Common myeloid progenitor, CD34-positive (primary cell): ENCODE measurements around the gene KHDRBS1.
A peak's percentile ranks its signal among the peaks of the same experiment; 100 is the strongest.
"Not testable (repeated sequence)": the region's sequence is repeated elsewhere in the genome, so short reads cannot be mapped to it uniquely, and the experiment has no call there.

Experiments used
- CTCF ChIA-PET: fragments of 350-600 bp; sonication (Branson Sonifier 250); formaldehyde crosslinking; loops from one replicate; lab custom pipeline; 2021; ENCODE audit warnings: antibody characterized with exemption; lab: Charles Lee
- POLR2A ChIA-PET: fragments of 350-600 bp; sonication (Branson Sonifier 250); formaldehyde crosslinking; loops from one replicate; lab custom pipeline; 2021; ENCODE audit warnings: antibody characterized with exemption; lab: Charles Lee
- DNase-seq, 3 donors: peaks; one replicate each; pipeline versions ENCODE4 v3.0.0 to v3.0.0-alpha.2; 2013
- H3K27ac ChIP-seq, 2 experiments: 1 replicate in 1 of 2; 2 replicates in 1 of 2; pipeline ENCODE4 v1.7.0; 2013; ENCODE audit warnings: inconsistent platforms in 2 of 2, low read length in 2 of 2, mild to moderate bottlenecking in 2 of 2, low read depth in 1 of 2, moderate library complexity in 1 of 2; ENCODE audit not compliant: severe bottlenecking in 2 of 2, insufficient read depth in 1 of 2, poor library complexity in 1 of 2
- H3K27me3 ChIP-seq, 5 experiments: replicated peaks in 2 of 5; 1 replicate in 3 of 5; 2 replicates in 2 of 5; pipeline versions ENCODE4 v1.6.1 to v1.7.0; 2013; ENCODE audit warnings: low read length in 4 of 5, mild to moderate bottlenecking in 2 of 5, moderate library complexity in 2 of 5, inconsistent platforms in 1 of 5; ENCODE audit not compliant: insufficient read depth in 5 of 5, control insufficient read depth in 4 of 5
- H3K36me3 ChIP-seq, 4 experiments: 1 replicate in 2 of 4; 2 replicates in 2 of 4; pipeline versions ENCODE4 v1.6.1 to v1.7.0; 2013; ENCODE audit warnings: low read length in 3 of 4, control low read depth in 1 of 4, mild to moderate bottlenecking in 1 of 4; ENCODE audit not compliant: control insufficient read depth in 4 of 4, insufficient read depth in 4 of 4
- H3K4me1 ChIP-seq, 4 experiments: 1 replicate in 3 of 4; 2 replicates in 1 of 4; pipeline versions ENCODE4 v1.6.1 to v1.7.1; 2013; ENCODE audit warnings: low read length in 3 of 4, mild to moderate bottlenecking in 3 of 4, control low read depth in 1 of 4, inconsistent platforms in 1 of 4, moderate library complexity in 1 of 4; ENCODE audit not compliant: control insufficient read depth in 4 of 4, insufficient read depth in 4 of 4; ENCODE audit errors: control extremely low read depth in 1 of 4
- H3K4me3 ChIP-seq, 7 experiments: 1 replicate in 4 of 7; 2 replicates in 3 of 7; pipeline versions ENCODE4 v1.5.1 to v1.7.0; 2013; ENCODE audit warnings: mild to moderate bottlenecking in 7 of 7, low read length in 6 of 7, moderate library complexity in 6 of 7, inconsistent platforms in 2 of 7, low read depth in 2 of 7, control low read depth in 1 of 7; ENCODE audit not compliant: insufficient read depth in 4 of 7, control insufficient read depth in 1 of 7; ENCODE audit errors: extremely low read depth in 1 of 7
- H3K9me3 ChIP-seq, 5 experiments: 1 replicate in 4 of 5; 2 replicates in 1 of 5; pipeline versions ENCODE4 v1.6.1 to v1.7.1; 2013; ENCODE audit warnings: low read length in 4 of 5, mild to moderate bottlenecking in 2 of 5, inconsistent platforms in 1 of 5, low read depth in 1 of 5, moderate library complexity in 1 of 5; ENCODE audit not compliant: control insufficient read depth in 4 of 5, insufficient read depth in 2 of 5; ENCODE audit errors: control extremely low read depth in 1 of 5
- WGBS: methylation state at CpG from one replicate; pipeline ENCODE4 v1.1.5; 2013; ENCODE audit not compliant: insufficient coverage; 5-methylcytosine and 5-hydroxymethylcytosine counted together

KHDRBS1 gene

GRCh38 chr1:32065613-32066488, 52.2 kb downstream of the KHDRBS1 start:
- H3K27me3 ChIP-seq, H3K9me3 ChIP-seq, H3K27ac ChIP-seq: not testable (repeated sequence)
- WGBS, result 55% methylated on average over 11 of the region's 21 CpGs
- peak in 1 of 3 donors; percentile 19 for DNase-seq
- Histone ChIP-seq H3K4me3 (peak overlapping the region in 3 of 7 experiments; percentile 1 to 52 (median 14)), H3K36me3 (peaks cover under 1 to 19% (median 8%) of the 10 kb centered on the region in 4 experiments), H3K4me1 (peaks cover 6 to 38% (median 27%) of the 10 kb centered on the region in 4 experiments)
- ChIA-PET CTCF (interaction anchor here (1.2 kb wide), 1 partner anchor 357 kb away, joined by 3 read pairs; no protein-coding TSS in a partner anchor), POLR2A (interaction anchor here (0.6 to 0.8 kb wide), 7 partner anchors 10 to 404 kb away, joined by 3 to 5 read pairs (median 3); no protein-coding TSS in a partner anchor)

DNA sequence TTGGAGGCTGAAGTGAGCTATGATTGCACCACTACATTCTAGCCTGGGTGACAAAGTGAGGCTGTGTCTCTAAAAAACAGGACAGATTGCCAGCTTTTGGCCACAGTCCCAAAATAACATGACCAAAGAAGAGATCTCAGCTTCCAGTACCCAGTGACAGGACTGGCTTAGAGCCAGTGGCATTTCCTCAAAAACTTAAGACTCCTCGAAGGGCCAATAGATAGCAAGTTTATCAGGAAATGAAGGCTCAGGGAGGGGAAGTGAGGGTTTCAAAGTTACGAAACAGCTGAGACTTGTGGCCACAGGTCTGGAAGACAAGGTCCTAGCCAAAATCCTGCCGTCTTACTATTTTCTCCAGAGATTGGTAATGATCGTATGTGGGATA, 52.8 kb downstream of the KHDRBS1 start:
- no peak overlapping the region for H3K27ac ChIP-seq
- peak overlapping the region in 2 of 7 experiments; percentile 1 to 52 for H3K4me3 ChIP-seq
- H3K4me1 ChIP-seq, result peaks cover 6 to 39% (median 28%) of the 10 kb centered on the region in 4 experiments
- H3K27me3 ChIP-seq, result no peaks in the 10 kb centered on the region
- ChIA-PET CTCF (interaction anchor here (1.2 kb wide), 1 partner anchor 358 kb away, joined by 3 read pairs; no protein-coding TSS in a partner anchor), POLR2A (interaction anchor here (0.6 to 0.8 kb wide), 4 partner anchors 11 to 380 kb away, joined by 3 to 4 read pairs (median 3); no protein-coding TSS in a partner anchor)
- peak; percentile 96 to 98 (median 98) for DNase-seq
- no peaks in the 10 kb centered on the region for H3K9me3 ChIP-seq
- peaks cover 0 to 13% (median 2%) of the 10 kb centered on the region in 4 experiments for H3K36me3 ChIP-seq
- WGBS, result 0% methylated on average over 1 of the region's 4 CpGs

DNA sequence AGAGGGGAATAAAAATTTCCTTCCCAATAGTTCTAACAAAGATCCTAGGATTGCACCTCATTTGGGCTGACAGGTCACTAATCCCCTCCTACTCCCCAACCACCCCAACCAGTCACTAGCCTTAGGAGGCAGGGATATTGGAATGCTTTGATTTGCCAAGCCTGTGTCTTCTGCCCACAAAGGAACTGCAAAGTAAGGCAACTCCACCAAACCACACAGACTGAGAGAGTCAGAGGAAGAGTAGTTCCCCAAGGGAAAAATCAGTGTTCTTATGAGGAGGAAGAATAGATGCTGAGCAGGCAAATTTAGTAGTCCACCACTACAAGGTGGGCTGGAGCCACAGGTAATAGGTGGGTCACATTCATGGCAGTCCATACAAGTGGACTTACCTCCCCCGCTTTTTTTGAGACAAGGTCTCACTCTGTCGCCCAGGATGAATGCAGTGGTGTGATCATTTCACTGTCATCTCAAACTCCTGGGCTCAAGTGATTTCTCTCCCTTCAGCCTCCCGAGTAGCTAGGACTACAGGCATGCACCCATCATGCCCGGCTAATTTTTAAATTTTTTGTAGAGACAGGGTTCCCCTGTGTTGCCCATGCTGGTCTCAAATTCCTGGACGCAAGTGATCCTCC, 55.4 kb downstream of the KHDRBS1 start:
- ChIA-PET POLR2A (no interaction called here), CTCF (no interaction called here)
- DNase-seq, result no peak

GRCh38 chr1:32071758-32072621, 58.3 kb downstream of the KHDRBS1 start:
- Histone ChIP-seq H3K36me3 (peaks cover 4 to 19% (median 15%) of the 10 kb centered on the region in 4 experiments), H3K27me3 (no peaks in the 10 kb centered on the region), H3K27ac (peak overlapping the region in 1 of 2 experiments; percentile 54), H3K9me3 (no peaks in the 10 kb centered on the region), H3K4me1 (peaks cover 6 to 33% (median 22%) of the 10 kb centered on the region in 4 experiments), H3K4me3 (peak overlapping the region; percentile 69 to 90 (median 83))
- CTCF ChIA-PET, result interaction anchor here (0.9 to 2.3 kb wide), 3 partner anchors 12 to 18 kb away, joined by 3 to 12 read pairs (median 10); no protein-coding TSS in a partner anchor
- POLR2A ChIA-PET, result interaction anchor here (1.1 to 1.7 kb wide), 2 partner anchors 36 to 107 kb away, joined by 3 to 4 read pairs; partner anchors contain the start of genes KPNA6 and TXLNA
- peak in 1 of 3 donors; percentile 45 for DNase-seq
- 0% methylated on average over 7 of the region's 14 CpGs for WGBS

More for the DNA sequence above, 55.4 kb downstream of the KHDRBS1 start:
- no peak overlapping the region for H3K4me3 ChIP-seq
- H3K36me3 ChIP-seq, result no peaks in the 10 kb centered on the region
- peaks cover 12 to 50% (median 33%) of the 10 kb centered on the region in 4 experiments for H3K4me1 ChIP-seq
- no peak overlapping the region for H3K27ac ChIP-seq
- 100% methylated on average over 5 of the region's 5 CpGs for WGBS
- H3K9me3 ChIP-seq, result no peaks in the 10 kb centered on the region
- H3K27me3 ChIP-seq, result no peaks in the 10 kb centered on the region

DNA sequence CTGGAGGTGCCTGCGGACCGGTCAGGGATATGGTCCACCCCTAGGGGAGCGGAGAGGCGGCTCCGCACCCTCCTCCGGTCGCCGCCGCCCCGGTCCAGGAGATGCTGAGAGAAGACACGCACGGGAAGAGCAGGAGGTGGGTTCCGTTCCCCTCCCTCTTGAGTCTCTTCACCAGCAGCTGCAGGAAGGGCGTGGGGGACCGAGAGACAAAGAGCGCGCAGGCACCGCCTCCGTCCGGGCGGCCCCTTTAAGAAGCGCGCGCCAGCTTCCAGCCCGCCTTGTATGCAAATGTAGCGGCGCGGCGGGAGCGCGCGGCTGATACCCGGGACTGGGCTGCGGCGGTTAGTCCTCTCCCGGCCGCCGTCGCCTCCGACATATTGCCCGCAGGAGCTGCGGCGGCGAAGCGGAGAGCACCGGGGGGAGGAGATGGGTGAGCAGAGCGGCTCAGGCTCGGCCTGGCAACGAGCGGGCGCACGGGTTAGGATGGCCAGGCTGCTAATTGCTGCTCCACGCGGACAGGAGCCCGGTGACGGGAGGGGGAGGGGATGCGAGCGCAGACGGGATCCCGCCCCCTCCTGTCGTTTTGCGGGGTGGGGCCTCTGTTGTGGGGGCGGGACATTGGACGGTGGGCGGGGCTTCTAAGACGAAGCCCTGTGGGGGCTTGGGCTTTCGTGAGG, 59.1 kb downstream of the KHDRBS1 start, which contains the start of gene TMEM39B:
Gene TMEM39B (plus strand): TSS at position 318 of the 677 bp plus-strand sequence. CDS start 109 bp downstream, at position 427.
- WGBS, result 0% methylated on average over 61 of the region's 67 CpGs
- H3K27me3 ChIP-seq, result no peaks in the 10 kb centered on the region
- POLR2A ChIA-PET, result interaction anchor here (1.0 to 1.7 kb wide), 3 partner anchors 35 to 107 kb away, joined by 3 to 4 read pairs (median 3); partner anchors contain the start of genes KPNA6 and TXLNA
- peak within 1 kb of the TSS in 1 of 2 experiments; percentile 78 for H3K27ac ChIP-seq
- CTCF ChIA-PET, result interaction anchor here (0.8 to 2.3 kb wide), 13 partner anchors 9 to 129 kb away, joined by 3 to 12 read pairs (median 5); partner anchors contain the start of gene KPNA6
- peak within 1 kb of the TSS; percentile 69 to 90 (median 83) for H3K4me3 ChIP-seq
- H3K4me1 ChIP-seq, result peaks cover 6 to 29% (median 19%) of the 10 kb centered on the region in 4 experiments
- no peaks in the 10 kb centered on the region for H3K9me3 ChIP-seq
- H3K36me3 ChIP-seq, result peaks cover 6 to 27% (median 23%) of the 10 kb centered on the region in 4 experiments
- peak; percentile 95 to 99 (median 98) for DNase-seq
